Left ventricle myocardium inferior (tissue), 1 donor: Measurements from ENCODE around the gene DHRSX. TPM values are rescaled to one million over a fixed set of nuclear protein-coding genes. Genes with fewer than 3 reads are reported as not detected.
"Not testable (repeated sequence)": the region's sequence is repeated elsewhere in the genome, so short reads cannot be mapped to it uniquely, and the experiment has no call there.

ENCODE experiments used
- DNase-seq: peaks from one replicate; pipeline ENCODE4 v3.0.0-alpha.2; 2020
- H3K27ac ChIP-seq: fragments of 200-600 bp; replicated peaks from 2 replicates; pipeline ENCODE4 v1.8.0; 2021
- H3K27me3 ChIP-seq: fragments of 200-600 bp; 2 replicates; pipeline ENCODE4 v1.8.0; 2021; ENCODE audit warnings: low read depth
- H3K36me3 ChIP-seq: fragments of 200-600 bp; 2 replicates; pipeline ENCODE4 v1.8.0; 2021
- H3K4me1 ChIP-seq: fragments of 200-600 bp; 2 replicates; pipeline ENCODE4 v1.8.0; 2021
- H3K4me3 ChIP-seq: fragments of 200-600 bp; 2 replicates; pipeline ENCODE4 v1.8.0; 2021; ENCODE audit warnings: mild to moderate bottlenecking, moderate library complexity
- H3K9me3 ChIP-seq: fragments of 200-600 bp; replicated peaks from 2 replicates; pipeline ENCODE4 v1.8.0; 2021
- CTCF ChIP-seq: fragments of 200-600 bp; IDR thresholded peaks from 2 replicates; pipeline ENCODE4 v1.8.0; 2021; ENCODE audit warnings: antibody characterized with exemption, mild to moderate bottlenecking, borderline replicate concordance
- intact Hi-C: fragments of 100-400 bp; cut with micrococcal nuclease; formaldehyde crosslinking; loops from one replicate; pipeline ENCODE4 v1.11.0; 2022
- total RNA-seq: library from RNA; stranded (reverse); fragmentation: NEBNext Ultra II Directional; extraction: Animal tissue kit (Norgen Biotek cat#: 25700); gene quantifications from one replicate; pipeline ENCODE4 v1.2.1, GENCODE V29; 2021
- donor health status: DM: no; HTN: yes; CAD: no; lungs with severe emphysema.

The DHRSX gene
- total RNA-seq, 1 donor from 2014 or later: 35.3 TPM

GRCh38 chrX:2508648-2509335 is 8.0 kb upstream of the DHRSX start:
- Histone ChIP-seq H3K27me3 (no peaks in the 10 kb centered on the region), H3K27ac (no peak overlapping the region), H3K9me3 (no peaks in the 10 kb centered on the region), H3K4me3 (no peak overlapping the region), H3K36me3 (no peaks in the 10 kb centered on the region), H3K4me1 (no peaks in the 10 kb centered on the region)
- intact Hi-C loops: no loop called here
- no peak for DNase-seq
- TF ChIP-seq CTCF: no peak

- Histone ChIP-seq H3K9me3 (no peaks in the 10 kb centered on the region), H3K36me3 (no peaks in the 10 kb centered on the region), H3K4me1 (no peaks in the 10 kb centered on the region), H3K4me3 (no peak overlapping the region), H3K27ac (no peak overlapping the region), H3K27me3 (no peaks in the 10 kb centered on the region)
- DNase-seq: no peak
- intact Hi-C loops: no loop called here
- no peak for TF ChIP-seq CTCF
These were observed 7.3 kb upstream of the DHRSX start for GRCh38 chrX:2507904-2508627.

DNA sequence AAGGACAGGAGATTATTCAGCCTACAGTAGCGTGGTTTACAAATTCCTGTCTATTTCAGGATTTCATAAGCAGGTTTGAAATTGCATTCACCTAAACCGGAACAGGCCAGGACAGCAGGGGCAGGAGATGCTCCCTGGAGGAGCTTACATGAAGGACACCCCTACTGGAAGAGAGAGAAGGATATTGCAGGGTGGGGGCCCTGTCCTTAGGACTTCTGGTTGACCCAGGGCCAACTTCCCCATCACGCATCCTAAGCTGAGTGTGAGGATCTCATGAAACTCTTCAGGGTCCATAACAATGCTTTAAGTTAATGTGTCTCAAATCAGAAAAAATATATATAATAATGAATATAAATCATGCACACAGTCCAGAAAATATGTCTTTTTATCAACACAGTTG is 6.4 kb upstream of the DHRSX start:
- Histone ChIP-seq H3K27me3 (no peaks in the 10 kb centered on the region), H3K4me1 (no peaks in the 10 kb centered on the region), H3K4me3 (no peak overlapping the region), H3K36me3 (no peaks in the 10 kb centered on the region), H3K9me3 (no peaks in the 10 kb centered on the region), H3K27ac (no peak overlapping the region)
- TF ChIP-seq CTCF: no peak
- DNase-seq: no peak
- intact Hi-C loops: no loop called here

- H3K27ac ChIP-seq, H3K4me1 ChIP-seq, H3K9me3 ChIP-seq, H3K36me3 ChIP-seq, H3K4me3 ChIP-seq, intact Hi-C loops, DNase-seq, H3K27me3 ChIP-seq: not testable (repeated sequence)
These were observed 4.6 kb upstream of the DHRSX start for GRCh38 chrX:2505341-2505740.

DNA sequence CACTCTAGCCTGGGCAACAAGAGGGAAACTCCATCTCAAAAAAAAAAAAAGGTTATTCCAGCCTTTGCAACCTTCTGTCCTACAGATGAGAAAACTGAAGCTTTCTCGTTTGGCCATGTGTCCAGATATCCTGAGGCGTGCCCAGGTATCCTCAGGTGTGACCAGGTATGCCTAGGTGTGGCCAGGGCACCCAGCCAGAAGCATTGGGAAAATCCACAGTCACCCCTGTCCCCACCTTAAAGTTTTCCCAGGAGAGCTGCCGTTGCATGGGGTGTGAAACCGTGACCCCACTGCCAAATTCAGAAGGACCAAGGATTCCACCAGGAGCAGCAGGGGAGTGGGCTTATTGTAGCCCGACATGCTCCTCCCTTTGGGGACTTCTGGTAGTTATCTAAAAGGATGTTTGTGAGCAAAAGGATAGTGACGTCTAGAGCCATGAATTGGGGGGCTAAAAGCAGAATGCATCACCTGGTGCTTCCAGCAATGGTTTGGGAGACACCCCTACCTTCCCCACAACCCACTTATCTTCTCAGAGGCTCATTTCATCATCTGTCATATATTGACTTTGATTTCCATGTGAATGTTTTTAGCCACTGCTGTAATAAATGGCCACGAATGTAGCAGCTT is 4.0 kb upstream of the DHRSX start:
- no peak for TF ChIP-seq CTCF
- Histone ChIP-seq H3K4me1 (peaks cover 7% of the 10 kb centered on the region), H3K27me3 (no peaks in the 10 kb centered on the region), H3K36me3 (no peaks in the 10 kb centered on the region), H3K4me3 (no peak overlapping the region), H3K9me3 (no peaks in the 10 kb centered on the region), H3K27ac (no peak overlapping the region)
- intact Hi-C loops: no loop called here
- DNase-seq: no peak
